K562 (cell line): Measurements from ENCODE around the gene FAM200A. TPM values are rescaled to one million over a fixed set of nuclear protein-coding genes. Genes with fewer than 3 reads are reported as not detected.

Experiments
- CBFA2T3 ChIP-seq: fragments of 450-650 bp; IDR thresholded peaks from 2 replicates; pipeline ENCODE4 v1.6.1; 2017
- FOXK2 ChIP-seq, 2 experiments: fragments of 450-650 bp; IDR thresholded peaks in 1 of 2; conservative IDR thresholded peaks in 1 of 2; 2 replicates each; pipeline ENCODE4 v1.6.1; 2016; ENCODE audit warnings: low read depth in 2 of 2, mild to moderate bottlenecking in 1 of 2
- GTF2E2 ChIP-seq: fragments of 200-800 bp; sonication (Bioruptor generic); IDR thresholded peaks from 2 replicates; pipeline ENCODE4 v1.6.1; 2016; ENCODE audit warnings: missing genetic modification characterization, missing compliant biosample characterization
- HDGF ChIP-seq: fragments of 450-650 bp; IDR thresholded peaks from 2 replicates; pipeline ENCODE4 v1.6.1; 2016
- MAFF ChIP-seq: IDR thresholded peaks from 2 replicates; pipeline ENCODE4 v1.6.1; 2012; ENCODE audit warnings: low read length, improper control_type of control experiment
- MAZ ChIP-seq, 2 experiments: fragments of 450-650 bp in 1 of 2; sonication (generic) in 1 of 2; formaldehyde crosslinking; IDR thresholded peaks in 1 of 2; conservative IDR thresholded peaks in 1 of 2; 2 replicates each; pipeline versions ENCODE4 v1.4.0 to v1.5.0; 2020; ENCODE audit warnings: mild to moderate bottlenecking in 1 of 2, missing genetic modification reagents in 1 of 2
- MIER1 ChIP-seq: fragments of 450-650 bp; IDR thresholded peaks from 2 replicates; pipeline ENCODE4 v1.6.1; 2016; ENCODE audit warnings: antibody characterized with exemption, mild to moderate bottlenecking, low read depth
- MTA3 ChIP-seq: fragments of 450-650 bp; formaldehyde crosslinking; IDR thresholded peaks from 2 replicates; pipeline ENCODE4 v1.6.1; 2017; ENCODE audit warnings: mild to moderate bottlenecking, borderline replicate concordance
- REST ChIP-seq, 2 experiments: fragments of 450-650 bp; formaldehyde crosslinking in 1 of 2; IDR thresholded peaks; 2 replicates each; pipeline versions ENCODE4 v1.4.0 to v1.6.1; 2014 to 2020; ENCODE audit warnings: mild to moderate bottlenecking in 2 of 2, borderline replicate concordance in 1 of 2, low read depth in 1 of 2
- SMC3 ChIP-seq: conservative IDR thresholded peaks from 2 replicates; pipeline ENCODE4 v1.6.1; 2011; ENCODE audit warnings: low read depth, low read length, improper control_type of control experiment; ENCODE audit not compliant: insufficient read depth
- SOX6 ChIP-seq: fragments of 450-650 bp; IDR thresholded peaks from 2 replicates; pipeline ENCODE4 v1.6.1; 2014; ENCODE audit warnings: mild to moderate bottlenecking
- ZBTB49 ChIP-seq: sonication (generic); formaldehyde crosslinking; IDR thresholded peaks from 2 replicates; pipeline ENCODE4 v1.8.0; 2022; ENCODE audit warnings: missing genetic modification reagents, mild to moderate bottlenecking, borderline replicate concordance
- ZNF668 ChIP-seq: fragments of 250-450 bp; sonication (Bioruptor Pico); IDR thresholded peaks from 2 replicates; pipeline ENCODE4 v1.8.0; 2022; ENCODE audit warnings: mild to moderate bottlenecking, inconsistent platforms
- polyA plus RNA-seq, 8 experiments: library from polyadenylated mRNA; depleted of rRNA in 4 of 8; stranded (reverse) in 5 of 8; unstranded in 3 of 8; fragments of >200 nt; fragmentation: Nextera tagmentation in 2 of 8; fragmentation: Illumina TruSeq in 1 of 8; extraction: Ambion mirVana in 2 of 8; extraction: Trizol in 1 of 8; gene quantifications; 2 replicates each; pipeline versions ENCODE4 v1.2.1 to v1.2.3, GENCODE V29; 2011 to 2014; ENCODE audit warnings: inconsistent platforms in 1 of 8, missing spikeins in 1 of 8
- total RNA-seq, 7 experiments: library from RNA; depleted of rRNA in 6 of 7; stranded (reverse); fragments of >200 nt in 6 of 7; fragmentation: Illumina TruSeq in 2 of 7; extraction: Trizol in 2 of 7; gene quantifications; 2 replicates each; pipeline versions ENCODE4 v1.2.1 to v1.2.3, GENCODE V29; 2011 to 2021; ENCODE audit warnings: low replicate concordance in 1 of 7
- TF ChIP-seq, protein P1 (sequence below): fragments of 450-650 bp; IDR thresholded peaks from 2 replicates; pipeline ENCODE4 v1.6.1; 2016; ENCODE audit warnings: borderline replicate concordance
- TF ChIP-seq, protein P2 (sequence below): fragments of 450-650 bp; IDR thresholded peaks from 2 replicates; pipeline ENCODE4 v1.6.1; 2016

The FAM200A gene
- total and polyA plus RNA-seq, 9 of the 15 experiments (the other 6 are each of a cell fraction or from before 2014, with no cell fraction given) = 3.3 to 11.2 (median 8.3) TPM

DNA sequence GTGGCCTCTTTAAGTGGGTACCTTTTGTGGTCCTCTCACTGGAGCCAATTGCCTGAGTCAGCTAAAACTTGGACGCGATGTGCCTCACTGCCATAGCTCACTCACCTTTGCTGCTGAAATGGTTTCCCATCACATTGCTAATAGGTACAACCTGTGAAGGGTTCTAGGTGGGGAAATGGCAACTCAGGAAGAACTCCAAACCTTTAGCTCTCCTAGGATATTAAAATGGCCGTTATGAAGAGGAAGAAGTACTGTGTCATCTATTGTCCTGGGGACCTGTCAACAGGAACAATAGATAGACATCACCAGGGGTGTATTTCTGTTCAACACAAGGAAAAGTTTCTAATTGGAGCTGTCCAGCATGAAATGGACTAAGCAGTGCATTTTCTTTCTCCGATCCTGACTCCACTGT is 5.3 kb upstream of the FAM200A start (continued):
- TF ChIP-seq MIER1 (peak; percentile 39; the same call in 1 of the 2 replicates), SMC3 (no peak), ZBTB49 (CRISPR knock-in tag) (no peak), GTF2E2 (tag) (no peak), MAZ (CRISPR knock-in tag; conservative IDR thresholded peaks at IDR 0.05 in 1 of 2, IDR thresholded peaks at IDR 0.05 in 1 of 2) (no peak), ZNF668 (no peak), HDGF (no peak), MAFF (peak; percentile 92), REST (IDR thresholded peaks at IDR 0.05; ENCODE audit: borderline replicate concordance) (peak; percentile 95), REST (CRISPR knock-in tag; IDR thresholded peaks at IDR 0.05; ENCODE audit: low read depth) (peak; percentile 69; the same call in 1 of the 2 replicates), FOXK2 (conservative IDR thresholded peaks at IDR 0.05 in 1 of 2, IDR thresholded peaks at IDR 0.05 in 1 of 2; ENCODE audit: low read depth in 2 of 2) (peak in 1 of 2 experiments; percentile 59; a peak in 1 of 4 replicates), MTA3 (no peak), SOX6 (peak; percentile 85), CBFA2T3 (no peak)
- TF ChIP-seq, protein P1, sequence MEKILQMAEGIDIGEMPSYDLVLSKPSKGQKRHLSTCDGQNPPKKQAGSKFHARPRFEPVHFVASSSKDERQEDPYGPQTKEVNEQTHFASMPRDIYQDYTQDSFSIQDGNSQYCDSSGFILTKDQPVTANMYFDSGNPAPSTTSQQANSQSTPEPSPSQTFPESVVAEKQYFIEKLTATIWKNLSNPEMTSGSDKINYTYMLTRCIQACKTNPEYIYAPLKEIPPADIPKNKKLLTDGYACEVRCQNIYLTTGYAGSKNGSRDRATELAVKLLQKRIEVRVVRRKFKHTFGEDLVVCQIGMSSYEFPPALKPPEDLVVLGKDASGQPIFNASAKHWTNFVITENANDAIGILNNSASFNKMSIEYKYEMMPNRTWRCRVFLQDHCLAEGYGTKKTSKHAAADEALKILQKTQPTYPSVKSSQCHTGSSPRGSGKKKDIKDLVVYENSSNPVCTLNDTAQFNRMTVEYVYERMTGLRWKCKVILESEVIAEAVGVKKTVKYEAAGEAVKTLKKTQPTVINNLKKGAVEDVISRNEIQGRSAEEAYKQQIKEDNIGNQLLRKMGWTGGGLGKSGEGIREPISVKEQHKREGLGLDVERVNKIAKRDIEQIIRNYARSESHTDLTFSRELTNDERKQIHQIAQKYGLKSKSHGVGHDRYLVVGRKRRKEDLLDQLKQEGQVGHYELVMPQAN = no peak
- TF ChIP-seq, protein P2, sequence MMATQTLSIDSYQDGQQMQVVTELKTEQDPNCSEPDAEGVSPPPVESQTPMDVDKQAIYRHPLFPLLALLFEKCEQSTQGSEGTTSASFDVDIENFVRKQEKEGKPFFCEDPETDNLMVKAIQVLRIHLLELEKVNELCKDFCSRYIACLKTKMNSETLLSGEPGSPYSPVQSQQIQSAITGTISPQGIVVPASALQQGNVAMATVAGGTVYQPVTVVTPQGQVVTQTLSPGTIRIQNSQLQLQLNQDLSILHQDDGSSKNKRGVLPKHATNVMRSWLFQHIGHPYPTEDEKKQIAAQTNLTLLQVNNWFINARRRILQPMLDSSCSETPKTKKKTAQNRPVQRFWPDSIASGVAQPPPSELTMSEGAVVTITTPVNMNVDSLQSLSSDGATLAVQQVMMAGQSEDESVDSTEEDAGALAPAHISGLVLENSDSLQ = 0 out of 2 replicates have a peak, but pooled peaks have one; percentile 15
